Esophagus squamous epithelium (tissue), 5 donors: ENCODE data around the gene ATF7IP. TPM values are rescaled to one million over a fixed set of nuclear protein-coding genes. Genes with fewer than 3 reads are reported as not detected.
A peak's percentile ranks its signal among the peaks of the same experiment; 100 is the strongest.

Source experiments
- DNase-seq: peaks from one replicate; lab custom pipeline; 2025; lab: John Stamatoyannopoulos, UW
- H3K27ac ChIP-seq, 4 donors: fragments of 200-600 bp; sonication (generic); one replicate each; pipeline ENCODE4 v1.5.1; 2016 to 2019; ENCODE audit warnings: mild to moderate bottlenecking in 1 of 4
- H3K27me3 ChIP-seq, 4 donors: fragments of 200-600 bp; sonication (generic); 1 replicate in 3 of 4; 2 replicates in 1 of 4; pipeline versions ENCODE4 v1.5.1 to v1.6.0; 2017 to 2021; ENCODE audit warnings: antibody characterized with exemption in 1 of 4
- H3K36me3 ChIP-seq, 3 donors: fragments of 200-600 bp; sonication (generic); one replicate each; pipeline ENCODE4 v1.5.1; 2016 to 2019
- H3K4me1 ChIP-seq, 3 donors: fragments of 200-600 bp; sonication (generic); one replicate each; pipeline ENCODE4 v1.5.1; 2017 to 2019
- H3K4me3 ChIP-seq, 4 donors: fragments of 200-600 bp; sonication (generic); 1 replicate in 3 of 4; 2 replicates in 1 of 4; pipeline ENCODE4 v1.5.1; 2016 to 2019; ENCODE audit warnings: mild to moderate bottlenecking in 2 of 4, moderate library complexity in 1 of 4
- H3K9me3 ChIP-seq, 3 donors: fragments of 200-600 bp; sonication (generic); one replicate each; pipeline ENCODE4 v1.5.1; 2016 to 2019
- CTCF ChIP-seq, 6 experiments: fragments of 450-650 bp in 4 of 6; fragments of 200-600 bp in 2 of 6; sonication (generic) in 2 of 6; IDR thresholded peaks; one replicate each; pipeline ENCODE4 v1.5.1; 2016 to 2019; ENCODE audit warnings: antibody characterized with exemption in 6 of 6, mild to moderate bottlenecking in 4 of 6, moderate library complexity in 4 of 6
- POLR2A ChIP-seq, 4 donors: fragments of 450-650 bp; IDR thresholded peaks; one replicate each; pipeline ENCODE4 v1.6.1; 2017; ENCODE audit warnings: antibody characterized with exemption in 4 of 4, mild to moderate bottlenecking in 4 of 4, moderate library complexity in 3 of 4
- WGBS, 2 donors: methylation state at CpG; one replicate each; pipeline ENCODE4 v1.1.5; 2018; 5-methylcytosine and 5-hydroxymethylcytosine counted together
- intact Hi-C: fragments of 100-400 bp; cut with DNase I; formaldehyde crosslinking; loops from one replicate; pipeline ENCODE4 v1.15.0; 2022
- total RNA-seq, 4 donors: library from RNA; depleted of rRNA; stranded (reverse); fragments of >200 nt; gene quantifications; one replicate each; pipeline ENCODE4 v1.1.0, GENCODE V29; 2016
- donor health status: DM: yes; HTN: yes; CAD: no.

Gene ATF7IP
- total RNA-seq, 4 donors from 2014 or later = 29.2 to 38.7 (median 34.8) TPM

- intact Hi-C loops = no loop called here
Observed at GRCh38 chr12:14379508-14379907, 14.0 kb downstream of the ATF7IP start.

GRCh38 chr12:14384783-14385638 lies 19.5 kb downstream of the ATF7IP start:
- Histone ChIP-seq H3K4me3 (peak overlapping the region; percentile 1 to 49 (median 10)), H3K27ac (peak overlapping the region; percentile 33 to 78 (median 63)), H3K4me1 (peaks cover 0 to 61% (median 20%) of the 10 kb centered on the region in 3 donors), H3K9me3 (peaks cover 0 to 9% (median 5%) of the 10 kb centered on the region in 3 donors), H3K27me3 (no peaks in the 10 kb centered on the region), H3K36me3 (peaks cover 0 to 24% (median 0%) of the 10 kb centered on the region in 3 donors)
- 0 to 6% methylated on average over 2 of the region's 2 CpGs for WGBS, 2 donors
- TF ChIP-seq CTCF (IDR thresholded peaks at IDR 0.05) = no peak
- peak in 1 of 4 donors; percentile 43 for TF ChIP-seq POLR2A (IDR thresholded peaks at IDR 0.05)
- no peak for DNase-seq
- intact Hi-C loops = no loop called here

More at GRCh38 chr12:14379508-14379907, 14.0 kb downstream of the ATF7IP start:
- Histone ChIP-seq H3K4me1 (peaks cover 0 to 32% (median 16%) of the 10 kb centered on the region in 3 donors), H3K36me3 (peaks cover 0 to 42% (median 0%) of the 10 kb centered on the region in 3 donors), H3K27me3 (no peaks in the 10 kb centered on the region), H3K9me3 (peaks cover 0 to 27% (median 17%) of the 10 kb centered on the region in 3 donors), H3K4me3 (no peak overlapping the region), H3K27ac (no peak overlapping the region)
- TF ChIP-seq CTCF (IDR thresholded peaks at IDR 0.05) (no peak), POLR2A (IDR thresholded peaks at IDR 0.05) (no peak)
- DNase-seq = no peak

GRCh38 chr12:14387219-14387871 lies 21.9 kb downstream of the ATF7IP start:
- Histone ChIP-seq H3K36me3 (peaks cover 0 to 17% (median 0%) of the 10 kb centered on the region in 3 donors), H3K4me1 (peaks cover 0 to 84% (median 27%) of the 10 kb centered on the region in 3 donors), H3K27me3 (no peaks in the 10 kb centered on the region), H3K9me3 (no peaks in the 10 kb centered on the region), H3K4me3 (peak overlapping the region in 1 of 4 donors; percentile 49), H3K27ac (peak overlapping the region; percentile 2 to 78 (median 56))
- no peak for TF ChIP-seq POLR2A (IDR thresholded peaks at IDR 0.05)
- no peak for TF ChIP-seq CTCF (IDR thresholded peaks at IDR 0.05)
- 46 to 57% methylated on average over 3 of the region's 3 CpGs for WGBS, 2 donors
- DNase-seq = no peak
- intact Hi-C loops = no loop called here

- Histone ChIP-seq H3K27me3 (no peaks in the 10 kb centered on the region), H3K4me3 (no peak overlapping the region), H3K4me1 (peaks cover 8 to 84% (median 29%) of the 10 kb centered on the region in 3 donors), H3K27ac (peak overlapping the region in 3 of 4 donors; percentile 42 to 56 (median 45)), H3K9me3 (no peaks in the 10 kb centered on the region), H3K36me3 (peaks cover 0 to 17% (median 0%) of the 10 kb centered on the region in 3 donors)
- no peak for TF ChIP-seq CTCF (IDR thresholded peaks at IDR 0.05)
- TF ChIP-seq POLR2A (IDR thresholded peaks at IDR 0.05) = no peak
- intact Hi-C loops = no loop called here
- DNase-seq = no peak
- WGBS, 2 donors = 81 to 82% methylated on average over 3 of the region's 3 CpGs
Observed at GRCh38 chr12:14390449-14390848, 25.0 kb downstream of the ATF7IP start.
